Measurements from ENCODE around the gene SOHLH1.

SOHLH1 gene

DNA sequence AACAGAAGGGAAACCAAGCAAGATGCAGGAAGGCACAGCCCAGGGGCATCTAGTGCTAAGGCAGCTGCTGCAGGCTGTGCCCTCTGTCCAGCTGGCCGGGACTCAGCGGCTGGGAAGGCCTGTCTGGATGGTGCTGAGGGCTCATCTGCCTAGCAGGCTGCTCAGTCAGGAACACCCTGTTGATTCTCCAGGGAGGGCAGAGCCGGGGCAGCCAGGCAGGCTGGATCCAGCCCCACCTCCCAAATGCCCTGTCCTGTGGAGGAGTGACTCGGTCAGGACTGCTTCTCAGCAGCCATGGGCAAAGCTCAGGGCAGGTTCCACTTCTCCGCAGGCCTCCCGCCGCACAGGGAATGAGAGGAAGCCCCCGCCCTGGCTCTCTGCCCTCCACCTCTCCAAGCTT is 44.0 kb downstream of the SOHLH1 start:
- DNase-seq = no peak

- DNase-seq = no peak
These were observed 48.9 kb downstream of the SOHLH1 start for GRCh38 chr9:135650408-135650807.

- DNase-seq = no peak
These were observed 49.8 kb downstream of the SOHLH1 start for GRCh38 chr9:135649508-135649907.

DNA sequence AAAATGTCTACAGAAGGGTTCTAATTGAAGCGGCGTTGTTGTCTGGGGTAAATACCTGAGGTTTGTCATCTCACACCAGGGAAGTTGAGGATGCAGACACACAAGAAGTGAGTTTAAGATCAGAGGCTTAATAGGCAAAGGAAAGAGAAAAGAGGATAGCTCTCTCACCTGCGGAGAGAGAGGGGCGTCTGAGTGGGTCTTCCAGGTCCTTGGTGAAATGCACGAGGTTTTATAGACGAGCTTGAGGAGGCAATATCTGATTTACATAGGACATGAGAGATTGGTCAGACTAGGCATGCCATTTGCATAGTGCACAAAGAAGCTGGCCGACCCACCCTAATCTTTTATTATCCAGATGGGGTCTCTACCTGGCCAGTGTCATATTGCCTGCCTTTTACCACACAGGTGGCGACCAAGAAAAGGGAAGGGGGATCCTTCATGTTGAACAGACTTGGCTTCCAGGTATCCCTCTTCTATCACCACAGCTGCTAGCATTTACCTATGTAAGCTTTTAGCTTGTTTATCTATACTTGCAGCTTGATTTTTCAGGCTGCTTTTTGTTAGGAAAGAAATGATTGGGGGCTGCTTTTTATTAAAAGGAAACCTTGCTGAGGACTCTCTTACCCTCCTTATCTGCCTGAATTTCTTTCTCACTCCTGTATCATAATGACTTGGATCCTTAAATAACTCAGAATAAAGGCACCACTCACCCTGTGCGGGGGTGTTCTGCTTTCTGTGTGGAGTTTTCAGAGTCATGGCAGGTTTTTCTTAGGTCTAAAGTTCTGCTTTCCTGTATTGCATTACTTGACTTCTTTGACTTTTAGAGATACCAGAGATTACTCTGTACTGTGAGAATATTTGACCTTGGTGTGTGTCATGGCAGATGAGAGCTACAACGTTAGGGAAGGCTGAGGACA is 50.5 kb downstream of the SOHLH1 start:
- no peak for DNase-seq

GRCh38 chr9:135647884-135648283 is 51.4 kb downstream of the SOHLH1 start:
- no peak for DNase-seq

DNA sequence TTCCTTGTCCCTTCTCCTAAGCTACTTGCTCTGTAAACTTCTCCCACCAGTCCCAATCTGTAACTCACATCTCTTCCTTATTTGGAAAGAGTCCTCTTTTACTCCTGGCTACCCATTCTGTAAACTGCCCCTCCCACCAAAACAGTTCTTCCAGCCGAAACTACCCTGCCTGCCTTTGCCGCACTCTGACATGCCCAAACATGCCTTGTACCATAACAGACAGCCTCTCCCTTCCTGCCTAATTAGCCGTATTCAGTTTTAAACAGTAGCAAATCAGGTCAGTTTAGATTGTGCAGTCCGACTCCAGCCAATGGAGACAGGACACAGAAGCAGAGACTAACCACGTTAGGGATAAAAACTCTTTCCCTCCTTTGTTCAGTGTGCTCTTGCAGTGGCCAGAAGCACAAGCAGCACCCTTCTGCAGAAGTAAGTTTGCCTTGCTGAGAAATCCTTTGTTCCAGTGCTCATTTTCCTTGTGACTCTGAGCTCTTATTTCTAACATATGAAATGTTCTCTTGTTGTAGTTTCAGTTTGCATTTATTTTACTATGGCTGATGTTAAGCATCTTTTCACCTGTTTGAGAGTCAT is 54.6 kb downstream of the SOHLH1 start:
- no peak for DNase-seq

Measured in stimulated activated CD4-positive, alpha-beta T cell treated with anti-CD3 and anti-CD28 coated beads, Interleukin-4, amount 100 ng/mL, for 24 hours (primary cell).